ENCODE data around the gene H6PD.

H6PD gene

DNA sequence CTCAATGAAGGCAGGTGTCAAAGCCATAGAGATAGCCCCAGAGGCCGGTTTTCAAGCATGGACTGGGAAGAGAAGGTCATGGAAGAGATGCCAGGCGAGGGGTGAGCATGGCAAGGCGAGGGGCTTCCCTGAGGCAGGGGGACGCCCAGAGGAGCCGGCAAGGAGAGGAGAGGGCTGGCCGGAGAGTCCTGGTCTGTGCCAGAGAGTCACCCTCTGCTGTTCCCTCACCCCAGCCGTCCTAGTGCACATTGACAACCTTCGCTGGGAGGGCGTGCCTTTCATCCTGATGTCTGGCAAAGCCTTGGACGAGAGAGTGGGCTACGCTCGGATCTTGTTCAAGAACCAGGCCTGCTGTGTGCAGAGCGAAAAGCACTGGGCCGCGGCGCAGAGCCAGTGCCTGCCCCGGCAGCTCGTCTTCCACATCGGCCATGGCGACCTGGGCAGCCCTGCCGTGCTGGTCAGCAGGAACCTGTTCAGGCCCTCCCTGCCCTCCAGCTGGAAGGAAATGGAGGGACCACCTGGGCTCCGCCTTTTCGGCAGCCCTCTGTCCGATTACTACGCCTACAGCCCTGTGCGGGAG is 28.8 kb downstream of the H6PD start:
- no peak for DNase-seq (ENCODE audit: low read depth)
- TF ChIP-seq, protein P1, sequence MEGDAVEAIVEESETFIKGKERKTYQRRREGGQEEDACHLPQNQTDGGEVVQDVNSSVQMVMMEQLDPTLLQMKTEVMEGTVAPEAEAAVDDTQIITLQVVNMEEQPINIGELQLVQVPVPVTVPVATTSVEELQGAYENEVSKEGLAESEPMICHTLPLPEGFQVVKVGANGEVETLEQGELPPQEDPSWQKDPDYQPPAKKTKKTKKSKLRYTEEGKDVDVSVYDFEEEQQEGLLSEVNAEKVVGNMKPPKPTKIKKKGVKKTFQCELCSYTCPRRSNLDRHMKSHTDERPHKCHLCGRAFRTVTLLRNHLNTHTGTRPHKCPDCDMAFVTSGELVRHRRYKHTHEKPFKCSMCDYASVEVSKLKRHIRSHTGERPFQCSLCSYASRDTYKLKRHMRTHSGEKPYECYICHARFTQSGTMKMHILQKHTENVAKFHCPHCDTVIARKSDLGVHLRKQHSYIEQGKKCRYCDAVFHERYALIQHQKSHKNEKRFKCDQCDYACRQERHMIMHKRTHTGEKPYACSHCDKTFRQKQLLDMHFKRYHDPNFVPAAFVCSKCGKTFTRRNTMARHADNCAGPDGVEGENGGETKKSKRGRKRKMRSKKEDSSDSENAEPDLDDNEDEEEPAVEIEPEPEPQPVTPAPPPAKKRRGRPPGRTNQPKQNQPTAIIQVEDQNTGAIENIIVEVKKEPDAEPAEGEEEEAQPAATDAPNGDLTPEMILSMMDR (IDR thresholded peaks at IDR 0.05; ENCODE audit: low read length, missing control alignments), result no peak
- no peak overlapping the region for H3K4me3 ChIP-seq (replicated peaks; ENCODE audit: low read depth, low read length)

DNA sequence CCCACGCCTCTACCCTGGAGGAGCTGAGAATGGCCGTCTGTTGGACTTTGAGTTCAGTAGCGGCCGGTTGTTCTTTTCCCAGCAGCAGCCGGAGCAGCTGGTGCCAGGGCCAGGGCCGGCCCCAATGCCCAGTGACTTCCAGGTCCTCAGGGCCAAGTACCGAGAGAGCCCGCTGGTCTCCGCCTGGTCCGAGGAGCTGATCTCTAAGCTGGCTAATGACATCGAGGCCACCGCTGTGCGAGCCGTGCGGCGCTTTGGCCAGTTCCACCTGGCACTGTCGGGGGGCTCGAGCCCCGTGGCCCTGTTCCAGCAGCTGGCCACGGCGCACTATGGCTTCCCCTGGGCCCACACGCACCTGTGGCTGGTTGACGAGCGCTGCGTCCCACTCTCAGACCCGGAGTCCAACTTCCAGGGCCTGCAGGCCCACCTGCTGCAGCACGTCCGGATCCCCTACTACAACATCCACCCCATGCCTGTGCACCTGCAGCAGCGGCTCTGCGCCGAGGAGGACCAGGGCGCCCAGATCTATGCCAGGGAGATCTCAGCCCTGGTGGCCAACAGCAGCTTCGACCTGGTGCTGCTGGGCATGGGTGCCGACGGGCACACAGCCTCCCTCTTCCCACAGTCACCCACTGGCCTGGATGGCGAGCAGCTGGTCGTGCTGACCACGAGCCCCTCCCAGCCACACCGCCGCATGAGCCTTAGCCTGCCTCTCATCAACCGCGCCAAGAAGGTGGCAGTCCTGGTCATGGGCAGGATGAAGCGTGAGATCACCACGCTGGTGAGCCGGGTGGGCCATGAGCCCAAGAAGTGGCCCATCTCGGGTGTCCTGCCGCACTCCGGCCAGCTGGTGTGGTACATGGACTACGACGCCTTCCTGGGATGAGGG is 29.7 kb downstream of the H6PD start:
- DNase-seq (ENCODE audit: low read depth), result no peak
- TF ChIP-seq, protein P1 (IDR thresholded peaks at IDR 0.05; ENCODE audit: low read length, missing control alignments), result no peak
- no peak overlapping the region for H3K4me3 ChIP-seq (replicated peaks; ENCODE audit: low read depth, low read length)

DNA sequence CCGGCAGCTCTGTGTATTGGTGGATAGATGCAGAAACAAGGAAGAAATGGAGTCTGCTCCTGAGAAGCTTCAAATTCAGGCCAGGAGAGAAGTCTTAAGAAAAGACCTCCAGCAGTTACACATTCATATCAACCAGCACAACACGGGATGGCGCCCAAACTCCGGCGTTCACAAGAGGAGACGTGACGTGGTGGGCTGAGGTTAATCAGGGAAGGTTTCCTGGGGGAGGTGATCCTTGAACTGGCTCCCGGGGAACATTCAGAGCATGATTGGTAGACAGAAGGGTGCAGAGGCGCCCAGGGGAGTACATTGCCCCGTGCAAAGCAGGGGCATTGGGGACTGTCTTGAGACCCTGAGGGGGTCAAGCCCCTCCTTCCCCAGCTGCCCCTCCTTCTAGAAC is 30.5 kb downstream of the H6PD start:
- no peak for DNase-seq (ENCODE audit: low read depth)
- TF ChIP-seq, protein P1 (IDR thresholded peaks at IDR 0.05; ENCODE audit: low read length, missing control alignments), result no peak
- no peak overlapping the region for H3K4me3 ChIP-seq (replicated peaks; ENCODE audit: low read depth, low read length)

DNA sequence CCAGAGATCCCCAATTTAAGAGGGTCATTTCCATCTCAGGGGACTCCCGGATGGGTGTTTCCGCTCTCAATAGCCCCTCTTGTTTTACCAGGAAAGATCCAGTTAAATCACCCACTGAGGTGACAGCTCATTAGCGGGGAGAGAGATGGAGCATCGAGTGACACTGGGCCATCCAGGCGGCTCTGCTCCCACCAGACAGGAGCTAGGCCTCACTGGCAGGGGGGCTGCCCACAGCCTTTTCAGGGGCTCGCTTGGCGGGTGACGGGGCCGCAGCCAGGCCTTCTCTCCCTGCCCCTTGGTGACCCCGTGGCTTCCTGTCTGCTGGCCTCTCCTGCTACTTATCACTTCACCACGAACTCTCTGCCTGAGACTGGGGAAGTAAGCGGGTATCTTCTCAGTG is 31.4 kb downstream of the H6PD start:
- DNase-seq (ENCODE audit: low read depth), result no peak
- TF ChIP-seq, protein P1 (IDR thresholded peaks at IDR 0.05; ENCODE audit: low read length, missing control alignments), result no peak
- H3K4me3 ChIP-seq (replicated peaks; ENCODE audit: low read depth, low read length), result no peak overlapping the region

DNA sequence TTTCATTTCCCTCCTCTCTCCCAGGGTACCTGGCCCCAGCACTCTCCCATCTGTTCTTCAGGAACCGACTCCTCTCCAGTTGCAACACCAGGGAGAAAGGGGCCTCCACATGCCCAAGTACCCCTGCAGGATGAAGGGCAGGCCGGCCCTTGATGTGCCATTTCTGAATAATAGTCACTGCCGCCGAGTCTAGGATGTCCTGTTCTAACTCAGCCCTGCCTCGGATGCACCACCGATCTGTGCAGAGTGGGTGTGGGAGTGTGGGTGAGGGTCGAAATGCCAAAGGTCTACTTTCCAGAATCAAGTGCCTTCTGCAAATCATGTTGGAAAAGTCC is 32.7 kb downstream of the H6PD start:
- H3K4me3 ChIP-seq (replicated peaks; ENCODE audit: low read depth, low read length), result no peak overlapping the region
- TF ChIP-seq, protein P1 (IDR thresholded peaks at IDR 0.05; ENCODE audit: low read length, missing control alignments), result no peak

GRCh38 chr1:9267827-9268581 is 33.4 kb downstream of the H6PD start:
- TF ChIP-seq, protein P1 (IDR thresholded peaks at IDR 0.05; ENCODE audit: low read length, missing control alignments), result no peak
- H3K4me3 ChIP-seq (replicated peaks; ENCODE audit: low read depth, low read length), result no peak overlapping the region
- DNase-seq (ENCODE audit: low read depth), result no peak

More for the DNA sequence above, 32.7 kb downstream of the H6PD start:
- no peak for DNase-seq (ENCODE audit: low read depth)

Data from fibroblast of pulmonary artery (primary cell).